ENCODE results near the gene PITPNM1.
A peak's percentile ranks its signal among the peaks of the same experiment; 100 is the strongest.
"Not testable (repeated sequence)": the region's sequence is repeated elsewhere in the genome, so short reads cannot be mapped to it uniquely, and the experiment has no call there.

The PITPNM1 gene

DNA sequence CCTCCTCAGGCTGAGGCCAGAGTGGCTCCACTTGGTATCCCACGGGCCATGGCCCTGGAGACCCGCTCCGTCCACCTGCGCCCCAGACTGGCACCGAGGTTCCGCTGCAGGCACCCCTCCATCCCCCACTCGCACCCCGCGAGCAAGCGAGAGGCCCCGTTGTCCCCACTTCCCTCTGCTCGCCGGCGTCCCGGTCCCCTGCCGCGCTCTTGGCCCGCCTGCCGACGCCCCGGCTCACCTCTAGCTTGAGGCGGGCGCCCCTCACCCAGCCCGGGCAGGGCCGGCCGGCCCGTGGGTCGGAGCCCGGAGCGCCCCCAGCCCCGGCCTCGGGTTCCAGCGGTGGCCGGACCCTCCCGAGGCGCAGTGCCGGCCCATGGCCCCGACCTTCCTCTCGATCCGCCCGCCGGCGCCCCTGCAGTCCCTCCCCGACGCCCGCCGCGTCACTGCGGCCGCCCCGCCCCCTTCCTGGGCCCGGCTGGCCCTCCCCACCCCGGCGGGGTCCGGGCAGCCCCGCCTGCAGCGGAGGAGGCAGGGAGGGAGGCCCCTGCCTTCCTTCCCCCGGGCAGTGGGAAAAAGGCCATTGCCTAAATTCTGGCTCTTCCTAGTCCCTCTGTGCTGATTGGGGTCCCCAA, at the start of gene PITPNM1:
Gene PITPNM1, minus strand, starts transcription at position 414 of the 632 bp plus-strand sequence. CDS start 1,183 bp downstream, outside the sequence.
- peak; percentile 48 for DNase-seq (ENCODE audit: low spot score)

DNA sequence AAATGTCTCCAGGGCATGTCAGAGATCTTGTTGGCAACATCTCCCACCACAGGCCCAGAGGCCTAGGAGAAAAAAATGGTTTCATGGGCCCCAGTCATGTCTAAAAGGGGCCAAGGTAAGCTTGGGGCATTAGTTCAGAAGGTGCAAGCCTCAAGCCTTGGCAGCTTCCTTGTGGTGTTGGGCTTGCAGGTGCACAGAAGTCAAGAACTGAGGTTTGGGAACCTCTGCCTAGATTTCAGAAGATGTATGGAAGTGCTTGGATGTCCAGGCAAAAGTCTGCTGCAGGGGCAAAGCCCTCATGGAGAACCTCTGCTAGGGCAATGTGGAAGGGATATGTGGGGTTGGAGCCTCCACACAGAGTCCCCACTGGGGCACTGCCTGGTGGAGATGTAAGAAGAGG, 46.5 kb upstream of the PITPNM1 start:
- not testable (repeated sequence) for DNase-seq (ENCODE audit: low spot score)

DNA sequence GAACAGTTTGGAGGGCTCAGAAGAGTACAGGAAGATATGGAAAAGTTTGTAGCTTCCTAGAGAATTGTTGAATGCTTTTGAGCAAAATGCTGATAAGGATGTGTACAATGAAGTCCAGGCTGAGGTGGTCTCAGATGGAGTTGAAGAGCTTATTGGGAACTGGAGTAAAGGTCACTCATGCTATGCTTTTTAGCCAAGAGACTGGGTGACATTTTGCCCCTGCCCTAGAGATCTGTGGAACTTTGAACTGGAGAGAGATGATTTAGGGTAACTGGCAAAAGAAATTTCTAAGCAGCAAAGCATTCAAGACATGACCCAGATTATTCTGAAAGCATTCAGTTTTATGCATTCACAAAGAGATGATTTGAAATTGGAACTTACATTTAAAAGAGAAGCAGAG, 46.0 kb upstream of the PITPNM1 start:
- no peak for DNase-seq (ENCODE audit: low spot score)

DNA sequence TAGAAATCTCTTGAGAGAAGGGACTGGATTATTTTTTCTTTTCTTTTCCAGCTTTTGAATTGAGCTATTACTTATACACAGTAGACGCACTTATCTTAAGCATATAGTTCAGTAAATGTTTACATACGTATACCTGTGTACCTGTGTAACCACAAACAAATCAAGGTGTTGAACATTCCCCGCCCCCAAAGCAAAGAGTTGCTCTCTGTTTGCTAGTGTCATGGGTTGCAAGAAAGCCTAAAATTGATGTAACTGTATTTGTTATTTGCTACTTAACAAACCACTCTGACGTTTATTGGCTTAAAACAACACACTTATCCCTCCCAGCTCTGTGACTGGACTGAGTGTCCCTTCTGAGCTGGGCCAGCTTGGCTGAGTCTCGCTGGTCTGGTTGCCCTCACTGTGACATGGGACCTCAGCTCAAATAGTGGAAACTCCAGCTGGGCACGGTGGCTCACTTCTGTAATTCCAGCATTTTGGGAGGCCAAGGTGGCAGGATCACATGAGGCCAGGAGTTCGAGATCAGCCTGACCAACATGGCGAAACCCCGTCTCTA, 43.5 kb upstream of the PITPNM1 start:
- no peak for DNase-seq (ENCODE audit: low spot score)

DNA sequence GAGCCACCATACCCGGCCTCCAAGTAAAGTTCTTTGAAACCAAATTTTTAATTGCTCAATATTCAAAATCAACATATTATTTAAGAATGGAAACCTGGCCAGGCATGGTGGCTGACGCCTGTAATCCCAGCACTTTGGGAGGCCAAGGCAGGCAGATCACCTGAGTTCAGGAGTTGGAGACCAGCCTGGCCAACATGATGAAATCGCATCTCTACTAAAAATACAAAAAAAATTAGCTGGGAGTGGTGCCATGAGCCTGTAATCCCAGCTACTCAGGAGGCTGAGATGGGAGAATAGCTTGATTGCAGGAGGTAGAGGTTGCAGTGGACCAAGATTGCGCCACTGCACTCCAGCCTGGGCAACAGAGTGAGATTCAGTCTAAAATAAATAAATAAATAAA, 42.9 kb upstream of the PITPNM1 start:
- DNase-seq (ENCODE audit: low spot score) = not testable (repeated sequence)

DNA sequence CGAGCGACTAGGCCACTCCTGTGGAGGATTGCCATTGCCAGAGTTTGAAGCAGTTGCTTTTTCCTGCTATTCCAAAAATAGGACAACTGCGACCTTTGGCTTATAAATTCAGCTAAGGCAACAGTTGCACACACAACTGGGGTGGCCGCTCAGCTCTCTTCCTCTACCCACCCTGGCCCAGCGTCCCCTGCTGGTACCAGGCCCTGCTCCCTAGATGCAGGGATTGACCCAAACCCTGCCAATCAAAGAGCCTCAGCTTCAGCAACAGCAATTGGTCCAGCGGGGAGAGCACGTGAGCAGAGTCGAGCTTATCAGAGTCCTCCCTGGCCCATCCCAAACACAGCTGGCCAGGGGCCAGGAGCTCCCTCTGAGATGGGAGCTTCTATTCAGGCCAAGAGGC, 40.1 kb upstream of the PITPNM1 start:
- no peak for DNase-seq (ENCODE audit: low spot score)

DNA sequence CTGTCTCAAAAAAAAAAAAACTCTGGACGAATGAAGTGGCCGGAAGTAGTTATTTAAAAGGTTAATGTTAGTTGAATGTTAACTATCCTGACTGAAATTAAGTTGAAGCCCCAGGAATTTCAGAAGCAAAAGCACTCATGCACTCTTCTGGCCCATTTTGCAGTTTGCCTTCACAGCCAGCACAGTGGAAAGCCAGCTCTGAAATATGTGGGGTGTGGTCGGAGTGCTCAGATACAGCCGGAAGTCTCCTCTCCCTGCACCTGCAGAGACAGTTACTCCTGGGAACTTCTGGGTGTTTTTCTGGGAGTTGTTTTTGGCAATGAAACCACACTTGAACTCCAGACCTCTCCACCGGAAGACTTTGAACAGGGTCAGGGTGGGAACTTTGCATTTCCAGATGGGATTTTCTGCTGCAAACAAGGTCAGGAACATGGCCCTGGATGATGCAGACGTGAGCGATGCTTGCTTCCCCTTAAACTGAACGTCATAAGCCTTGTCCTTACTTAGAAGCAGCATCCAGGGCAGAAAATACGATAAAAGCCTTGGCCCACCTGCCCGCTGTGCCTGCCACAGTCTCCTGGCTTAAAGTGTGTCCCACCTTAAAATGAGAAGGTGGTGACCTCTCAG, 39.6 kb upstream of the PITPNM1 start:
- DNase-seq (ENCODE audit: low spot score) = no peak

DNA sequence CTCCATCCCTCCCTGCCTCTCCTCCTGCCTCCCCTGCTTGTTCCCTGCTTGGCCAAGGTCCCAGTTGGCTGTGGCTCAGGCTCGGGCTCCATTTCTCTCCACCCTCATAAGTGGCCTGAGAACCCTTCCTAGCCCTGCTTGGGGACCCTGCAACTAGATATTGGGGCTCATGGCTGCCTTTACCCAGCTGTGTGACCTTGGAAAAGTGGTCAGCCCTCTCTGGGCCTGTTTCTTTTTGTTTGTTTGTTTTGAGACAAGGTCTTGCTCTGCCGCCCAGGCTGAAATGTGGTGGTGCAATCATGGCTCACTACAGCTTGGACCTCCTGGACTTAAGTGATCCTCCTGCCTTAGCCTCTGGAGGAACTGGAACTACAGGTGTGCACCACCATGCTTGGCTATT, 38.4 kb upstream of the PITPNM1 start:
- no peak for DNase-seq (ENCODE audit: low spot score)

DNA sequence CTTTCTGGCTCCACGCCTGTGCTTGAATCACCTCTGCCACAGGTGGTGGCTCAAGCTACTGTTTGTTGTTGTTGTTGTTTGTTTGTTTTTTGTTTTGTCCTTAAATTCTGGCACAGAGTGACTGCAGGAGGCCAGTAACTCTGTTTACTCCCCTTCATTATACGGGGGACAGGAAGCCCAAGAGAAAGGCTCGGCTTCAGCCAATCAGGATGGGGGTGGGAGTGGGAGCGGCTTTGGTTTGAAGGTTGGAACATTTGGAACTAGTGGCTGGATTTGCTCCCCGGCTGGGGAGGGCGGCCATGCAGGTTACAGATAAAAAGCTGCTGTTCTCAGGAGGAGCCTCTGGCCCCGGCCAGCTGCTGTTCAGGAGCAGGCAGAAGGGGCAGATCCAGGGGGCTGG, 37.8 kb upstream of the PITPNM1 start:
- DNase-seq (ENCODE audit: low spot score) = no peak

DNA sequence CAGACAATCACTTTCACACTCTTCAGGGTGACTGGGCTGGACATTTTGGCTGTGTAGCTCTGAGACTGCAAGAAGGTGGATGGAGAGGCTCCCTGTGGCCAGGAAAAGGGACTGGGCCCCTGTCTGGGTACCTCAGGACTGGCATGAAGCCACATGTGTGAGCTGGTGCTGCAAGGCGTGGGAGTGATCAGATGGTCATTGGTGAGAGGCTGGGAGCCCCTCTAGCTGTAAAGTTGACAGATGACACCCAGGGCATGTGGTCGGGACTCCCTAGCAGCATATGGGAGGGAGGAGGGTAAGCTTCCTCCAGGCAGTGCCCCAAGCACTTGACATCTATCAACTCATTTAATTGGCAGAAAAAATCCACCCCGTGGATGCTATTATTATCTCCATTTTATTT, 37.0 kb upstream of the PITPNM1 start:
- no peak for DNase-seq (ENCODE audit: low spot score)

DNA sequence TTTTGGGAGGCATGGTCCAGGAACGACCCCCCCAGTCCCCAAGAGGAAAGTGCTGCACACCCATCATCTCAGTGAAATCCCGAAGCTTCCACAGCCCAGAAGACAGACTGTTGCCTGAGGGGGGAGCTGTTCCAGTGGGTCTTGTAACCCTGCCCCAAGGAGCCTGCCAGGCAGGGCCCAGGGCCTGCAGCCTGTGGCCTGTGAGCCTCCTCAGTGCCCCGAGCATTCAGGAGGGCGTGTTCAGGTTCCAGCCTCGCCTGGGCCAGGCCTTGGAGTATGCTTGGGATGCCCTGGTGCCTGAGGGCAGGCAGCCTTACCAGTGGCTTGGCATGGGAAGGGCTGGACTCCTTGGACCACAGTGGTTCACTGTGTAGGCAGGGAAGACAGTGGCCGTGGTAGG, 36.0 kb upstream of the PITPNM1 start:
- no peak for DNase-seq (ENCODE audit: low spot score)

DNA sequence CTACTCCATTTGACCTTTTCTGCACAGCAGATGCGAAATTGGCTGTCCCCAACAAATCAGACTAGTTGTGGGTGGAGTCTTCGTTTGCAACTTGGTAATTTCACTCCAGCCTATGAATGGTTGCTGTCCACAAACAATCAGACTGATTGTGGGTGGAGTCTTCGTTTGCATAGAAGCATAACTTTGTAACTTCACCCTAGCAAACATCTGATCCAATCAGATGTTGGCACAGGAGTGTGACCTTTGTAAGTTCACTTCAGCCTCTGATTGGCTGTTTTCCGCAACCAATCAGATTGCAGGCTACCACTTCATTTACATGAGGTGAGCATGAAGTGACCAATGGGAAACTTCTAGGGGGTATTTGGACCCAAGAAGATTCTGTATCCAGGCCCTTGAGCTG, 34.4 kb upstream of the PITPNM1 start:
- DNase-seq (ENCODE audit: low spot score) = no peak

DNA sequence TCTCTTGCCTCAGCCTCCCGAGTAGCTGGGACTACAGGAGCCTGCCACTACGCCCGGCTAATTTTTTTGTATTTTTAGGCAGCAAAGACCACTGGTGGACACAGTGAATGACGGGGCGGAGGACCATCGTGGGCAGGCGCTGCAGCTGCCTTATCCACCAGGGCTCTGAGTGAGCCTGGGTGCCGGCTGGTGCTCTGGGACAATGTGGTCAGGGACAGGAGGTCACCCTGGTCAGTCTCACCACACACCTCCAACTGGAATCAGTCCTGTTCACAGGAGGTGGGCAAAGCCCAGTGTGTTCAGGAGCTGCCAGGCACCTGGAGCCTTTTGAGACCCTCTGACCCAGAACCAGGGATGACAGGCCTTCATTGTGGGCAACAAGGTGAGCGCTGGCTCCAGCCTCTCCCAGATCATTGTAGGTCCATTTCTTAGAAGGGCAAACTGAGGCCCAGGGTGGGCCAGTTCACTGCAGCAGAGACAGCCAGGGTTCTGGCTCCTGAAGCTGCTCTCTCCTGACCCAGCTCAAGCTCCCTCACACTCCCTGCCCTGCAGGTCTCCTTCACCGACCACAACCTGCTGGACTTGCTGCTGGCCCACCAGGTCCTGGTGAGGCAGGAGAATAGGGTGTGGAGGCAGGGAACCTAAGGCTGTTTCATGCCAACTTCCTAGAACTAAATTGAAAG, 33.8 kb upstream of the PITPNM1 start:
- DNase-seq (ENCODE audit: low spot score) = no peak

DNA sequence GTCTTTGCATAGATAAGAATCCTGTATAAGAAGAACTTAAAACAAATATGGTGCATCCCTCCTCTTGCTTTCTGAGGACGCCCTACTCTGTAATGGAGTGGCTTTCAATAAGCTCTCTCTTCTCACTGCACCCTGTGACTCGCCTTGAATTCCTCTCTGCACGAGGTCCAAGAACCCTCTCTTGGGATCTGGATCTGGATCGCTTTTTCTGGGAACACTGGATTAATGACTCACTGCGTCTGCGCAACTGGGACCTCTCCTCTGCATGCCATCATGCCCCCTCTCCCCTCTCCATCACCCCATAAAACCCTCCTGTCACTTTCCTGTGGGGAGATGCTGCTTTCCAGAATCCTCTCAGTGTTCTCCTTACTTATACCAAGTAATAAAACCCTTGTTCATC, 33.1 kb upstream of the PITPNM1 start:
- DNase-seq (ENCODE audit: low spot score) = no peak

DNA sequence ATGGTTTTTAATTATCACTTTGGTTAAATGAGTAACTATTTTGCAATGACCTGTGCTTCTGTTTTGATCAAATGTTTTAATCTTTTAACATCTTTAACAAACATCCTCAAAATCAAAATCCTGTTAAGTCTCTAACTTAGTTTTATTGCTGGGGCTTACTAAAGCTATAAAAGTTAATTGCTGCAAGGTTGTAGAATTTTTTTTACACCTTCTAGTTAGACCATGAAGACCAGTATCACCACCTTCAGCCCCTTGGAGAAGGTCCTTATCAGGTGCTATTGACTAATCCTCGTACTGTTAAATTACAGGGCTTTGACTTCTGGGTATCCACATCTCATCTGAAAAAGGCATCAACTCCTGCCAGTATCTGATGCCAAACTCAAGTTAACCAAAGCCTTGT, 30.4 kb upstream of the PITPNM1 start:
- DNase-seq (ENCODE audit: low spot score) = no peak

DNA sequence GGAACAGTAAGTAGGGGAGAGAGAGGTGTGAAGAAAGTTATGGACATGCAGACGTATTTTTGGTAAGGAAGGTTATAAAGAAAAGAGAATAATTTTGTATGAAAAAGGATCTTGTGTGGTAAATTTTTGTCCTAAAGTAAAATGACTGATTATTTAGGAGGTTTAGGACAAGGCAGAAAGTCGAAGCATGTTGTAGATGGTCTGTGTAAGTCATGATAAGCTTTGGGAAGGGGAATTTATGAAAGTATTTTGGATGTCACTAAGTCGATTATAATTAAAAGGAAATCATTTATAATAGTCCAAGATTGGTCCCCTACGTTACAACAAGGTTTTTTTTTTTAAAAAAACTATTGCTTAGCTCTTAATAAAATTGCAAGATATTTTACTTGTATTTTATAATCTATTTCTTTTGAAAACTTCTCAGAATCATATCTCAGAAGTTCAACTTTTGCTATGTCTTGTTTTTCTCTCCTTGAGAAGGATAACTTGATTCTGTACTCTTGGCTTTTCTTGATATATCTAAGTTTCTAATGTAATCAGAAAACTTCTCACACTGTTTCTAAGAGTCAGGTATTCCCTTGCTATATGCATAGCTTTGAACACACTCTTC, 29.0 kb upstream of the PITPNM1 start:
- DNase-seq (ENCODE audit: low spot score) = no peak

DNA sequence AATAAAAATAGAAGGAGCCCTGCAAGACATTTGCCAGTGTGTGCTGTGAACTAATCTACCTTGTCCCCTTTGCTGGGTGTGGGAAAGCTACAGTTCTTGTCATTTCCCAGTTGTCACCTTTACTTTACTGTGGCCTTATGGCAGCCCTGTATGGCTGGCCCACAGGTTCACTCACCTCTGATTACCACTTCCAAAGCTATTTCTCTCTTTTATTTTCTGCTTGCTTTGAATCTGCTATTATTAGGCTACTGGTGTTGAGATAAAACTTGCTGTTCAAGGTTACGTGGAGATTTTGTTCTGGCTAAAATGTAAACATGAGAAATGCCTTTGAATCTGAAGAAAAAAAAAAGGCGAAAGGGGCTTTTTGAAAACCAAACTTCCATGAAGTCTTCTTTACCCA, 27.7 kb upstream of the PITPNM1 start:
- no peak for DNase-seq (ENCODE audit: low spot score)

DNA sequence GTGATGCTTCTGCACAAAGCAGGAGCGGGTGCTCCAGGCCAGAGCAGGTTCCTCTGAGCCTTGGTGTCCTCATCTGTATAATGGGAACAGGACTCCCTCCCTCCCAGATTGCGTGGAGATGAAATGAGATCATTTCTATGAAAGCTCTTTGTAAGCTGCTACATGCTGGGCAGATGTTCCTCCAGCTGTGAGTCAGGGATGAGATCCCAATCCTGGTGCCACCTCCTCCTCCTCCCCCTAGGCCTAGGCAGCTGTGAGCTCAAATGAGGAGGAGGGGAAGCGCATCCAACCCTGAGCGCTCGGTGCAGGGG, 25.1 kb upstream of the PITPNM1 start:
- DNase-seq (ENCODE audit: low spot score) = peak; percentile 20

DNA sequence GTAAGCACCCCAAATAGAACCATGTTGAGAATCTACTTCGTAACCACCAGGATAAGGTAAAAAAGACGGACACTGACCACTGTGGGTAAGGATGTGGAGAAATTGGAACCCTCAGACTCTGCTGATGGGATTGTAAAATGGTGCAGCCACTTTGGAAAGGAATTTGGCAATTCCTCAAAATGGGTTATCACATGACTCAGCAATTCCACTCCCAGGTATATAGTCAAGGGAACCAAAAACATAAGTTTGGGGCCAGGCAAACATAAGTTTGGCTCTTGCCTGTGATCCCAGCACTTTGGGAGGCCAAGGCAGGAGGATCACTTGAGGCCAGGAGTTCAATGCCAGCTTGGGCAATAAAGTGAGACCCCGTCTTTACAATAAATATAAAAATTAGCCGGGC, 23.2 kb upstream of the PITPNM1 start:
- no peak for DNase-seq (ENCODE audit: low spot score)

DNA sequence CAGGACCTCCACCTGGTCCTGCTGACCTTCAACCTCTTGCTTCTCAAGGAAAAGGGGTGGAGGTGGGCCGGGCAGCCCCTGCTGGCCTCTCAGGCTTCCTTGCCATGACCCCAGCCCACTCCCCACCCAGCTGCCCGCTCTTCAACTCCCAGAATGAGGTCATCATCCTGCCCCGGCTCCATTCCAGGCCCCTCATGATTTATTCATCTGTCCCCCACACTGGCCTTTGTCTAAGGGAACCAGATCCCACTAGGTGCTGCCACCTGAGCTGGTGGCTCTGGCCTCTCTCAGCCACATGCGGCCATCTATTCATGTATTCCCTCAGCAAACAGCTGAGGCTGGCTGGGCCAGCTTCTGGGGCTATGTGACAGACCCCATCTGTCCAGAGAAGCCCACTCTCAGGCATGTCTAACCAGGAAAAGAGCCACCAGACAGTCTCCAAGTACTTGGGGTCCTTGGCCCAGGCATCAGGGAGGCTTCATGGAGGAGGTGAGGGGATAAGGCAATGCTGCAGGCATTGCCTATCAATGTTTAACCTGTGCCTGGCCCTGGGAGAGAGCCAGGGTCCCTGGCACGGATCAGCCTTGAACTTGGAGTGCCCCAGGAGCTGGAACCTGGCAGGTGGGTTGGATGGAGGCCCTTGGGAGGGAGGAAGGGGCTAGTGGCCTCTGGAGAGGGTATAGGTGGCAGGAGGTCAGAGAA, 20.3 kb upstream of the PITPNM1 start:
- no peak for DNase-seq (ENCODE audit: low spot score)

DNA sequence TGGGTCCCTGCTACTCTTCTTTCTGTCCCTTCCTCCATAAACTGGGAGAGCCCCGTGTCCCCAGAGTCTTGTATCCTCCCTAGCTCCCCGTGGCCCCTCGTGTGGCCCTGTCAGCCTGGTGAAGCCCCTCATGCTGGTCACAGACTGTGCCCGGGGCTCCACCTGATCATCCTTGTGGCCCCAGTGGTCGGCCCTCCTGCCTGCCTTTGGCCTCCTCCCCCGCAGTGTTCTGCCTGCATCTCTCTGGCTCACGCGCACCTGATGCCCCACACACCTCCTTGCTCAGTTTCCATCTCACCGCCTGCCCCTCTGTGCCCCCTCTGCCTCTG, 19.3 kb upstream of the PITPNM1 start:
- no peak for DNase-seq (ENCODE audit: low spot score)

Measured in AG08395 (cell line).